Lower leg skin (tissue), 3 donors: ENCODE measurements around the gene LCE1A.

Experiments used
- POLR2A ChIP-seq, 2 donors: fragments of 450-650 bp; IDR thresholded peaks; one replicate each; pipeline ENCODE4 v1.6.1; 2016 to 2017; ENCODE audit warnings: antibody characterized with exemption in 2 of 2, mild to moderate bottlenecking in 1 of 2, moderate library complexity in 1 of 2
- TF ChIP-seq, protein P1 (sequence below), 3 donors: fragments of 450-650 bp; IDR thresholded peaks; one replicate each; pipeline ENCODE4 v1.5.1; 2016; ENCODE audit warnings: antibody characterized with exemption in 3 of 3, mild to moderate bottlenecking in 3 of 3, moderate library complexity in 2 of 3

DNA sequence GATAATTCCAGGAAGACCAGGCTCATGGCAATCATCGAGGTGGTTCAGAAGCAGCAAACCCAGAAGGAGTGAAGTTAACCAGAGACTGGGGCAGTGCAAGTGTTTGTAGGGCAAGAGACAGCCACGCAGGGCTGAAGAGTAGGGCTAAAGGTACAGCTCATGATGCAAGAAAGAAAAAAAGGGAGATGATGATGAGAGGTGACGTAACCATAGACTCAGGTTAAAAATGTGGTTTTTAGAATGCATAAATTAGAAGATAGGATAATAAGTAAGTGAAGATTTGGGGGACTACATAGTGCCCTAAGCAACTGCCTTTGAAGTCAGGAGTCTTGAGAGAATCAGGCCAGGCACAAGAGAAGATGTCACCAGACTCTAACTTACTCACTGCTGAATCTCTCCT, 32.9 kb downstream of the LCE1A start:
- TF ChIP-seq, protein P1, sequence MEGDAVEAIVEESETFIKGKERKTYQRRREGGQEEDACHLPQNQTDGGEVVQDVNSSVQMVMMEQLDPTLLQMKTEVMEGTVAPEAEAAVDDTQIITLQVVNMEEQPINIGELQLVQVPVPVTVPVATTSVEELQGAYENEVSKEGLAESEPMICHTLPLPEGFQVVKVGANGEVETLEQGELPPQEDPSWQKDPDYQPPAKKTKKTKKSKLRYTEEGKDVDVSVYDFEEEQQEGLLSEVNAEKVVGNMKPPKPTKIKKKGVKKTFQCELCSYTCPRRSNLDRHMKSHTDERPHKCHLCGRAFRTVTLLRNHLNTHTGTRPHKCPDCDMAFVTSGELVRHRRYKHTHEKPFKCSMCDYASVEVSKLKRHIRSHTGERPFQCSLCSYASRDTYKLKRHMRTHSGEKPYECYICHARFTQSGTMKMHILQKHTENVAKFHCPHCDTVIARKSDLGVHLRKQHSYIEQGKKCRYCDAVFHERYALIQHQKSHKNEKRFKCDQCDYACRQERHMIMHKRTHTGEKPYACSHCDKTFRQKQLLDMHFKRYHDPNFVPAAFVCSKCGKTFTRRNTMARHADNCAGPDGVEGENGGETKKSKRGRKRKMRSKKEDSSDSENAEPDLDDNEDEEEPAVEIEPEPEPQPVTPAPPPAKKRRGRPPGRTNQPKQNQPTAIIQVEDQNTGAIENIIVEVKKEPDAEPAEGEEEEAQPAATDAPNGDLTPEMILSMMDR (IDR thresholded peaks at IDR 0.05): no peak
- TF ChIP-seq POLR2A (IDR thresholded peaks at IDR 0.05): no peak
